Measurements from ENCODE around the gene RADIL. TPM values are rescaled to one million over a fixed set of nuclear protein-coding genes. Genes with fewer than 3 reads are reported as not detected.

Gene RADIL
- total RNA-seq, 1 donor from 2014 or later = 4.0 TPM

GRCh38 chr7:4868493-4868892 lies 15.0 kb downstream of the RADIL start:
- H3K9me3 Mint-ChIP-seq = peaks cover 10% of the 10 kb centered on the region
- no peak for TF ChIP-seq CTCF (IDR thresholded peaks at IDR 0.05; ENCODE audit: unreplicated experiment)
- no peak overlapping the region for H3K27ac Mint-ChIP-seq
- peaks cover 11% of the 10 kb centered on the region for H3K27me3 Mint-ChIP-seq (ENCODE audit: low read depth)
- H3K4me3 Mint-ChIP-seq = no peak overlapping the region
- H3K36me3 Mint-ChIP-seq = no peaks in the 10 kb centered on the region
- H3K4me1 Mint-ChIP-seq = peaks cover 25% of the 10 kb centered on the region
- DNase-seq (ENCODE audit: low spot score in 2 of 2, unreplicated experiment in 2 of 2) = no peak

- no peak overlapping the region for H3K27ac Mint-ChIP-seq
- H3K36me3 Mint-ChIP-seq = peaks cover 2% of the 10 kb centered on the region
- DNase-seq (ENCODE audit: low spot score in 2 of 2, unreplicated experiment in 2 of 2) = no peak
- H3K9me3 Mint-ChIP-seq = peaks cover 17% of the 10 kb centered on the region
- TF ChIP-seq CTCF (IDR thresholded peaks at IDR 0.05; ENCODE audit: unreplicated experiment) = no peak
- peaks cover 11% of the 10 kb centered on the region for H3K27me3 Mint-ChIP-seq (ENCODE audit: low read depth)
- H3K4me3 Mint-ChIP-seq = no peak overlapping the region
- peaks cover 9% of the 10 kb centered on the region for H3K4me1 Mint-ChIP-seq
Observed at GRCh38 chr7:4866528-4867496, 16.7 kb downstream of the RADIL start.

GRCh38 chr7:4862156-4862555 lies 21.4 kb downstream of the RADIL start:
- Mint-ChIP-seq H3K4me1 (no peaks in the 10 kb centered on the region), H3K9me3 (peaks cover 17% of the 10 kb centered on the region), H3K27me3 (ENCODE audit: low read depth) (peaks cover 25% of the 10 kb centered on the region), H3K36me3 (peaks cover 2% of the 10 kb centered on the region), H3K27ac (no peak overlapping the region), H3K4me3 (no peak overlapping the region)
- TF ChIP-seq CTCF (IDR thresholded peaks at IDR 0.05; ENCODE audit: unreplicated experiment) = no peak
- no peak for DNase-seq (ENCODE audit: low spot score in 2 of 2, unreplicated experiment in 2 of 2)

- no peak within 1 kb of the TSS for H3K4me3 Mint-ChIP-seq
- no peaks in the 10 kb centered on the region for H3K4me1 Mint-ChIP-seq
- H3K36me3 Mint-ChIP-seq = peaks cover 2% of the 10 kb centered on the region
- peaks cover 20% of the 10 kb centered on the region for H3K9me3 Mint-ChIP-seq
- no peak for TF ChIP-seq CTCF (IDR thresholded peaks at IDR 0.05; ENCODE audit: unreplicated experiment)
- DNase-seq (ENCODE audit: low spot score in 2 of 2, unreplicated experiment in 2 of 2) = no peak
- H3K27me3 Mint-ChIP-seq (ENCODE audit: low read depth) = peaks cover 26% of the 10 kb centered on the region
- no peak within 1 kb of the TSS for H3K27ac Mint-ChIP-seq
Observed at GRCh38 chr7:4861673-4862072, 21.8 kb downstream of the RADIL start, which contains the start of gene PAPOLB. PAPOLB (minus strand) TSS chr7:4862030; CDS start chr7:4861810, 220 bp downstream.

GRCh38 chr7:4861227-4861626 lies 22.3 kb downstream of the RADIL start:
- H3K27me3 Mint-ChIP-seq (ENCODE audit: low read depth) = peaks cover 26% of the 10 kb centered on the region
- peaks cover 20% of the 10 kb centered on the region for H3K9me3 Mint-ChIP-seq
- TF ChIP-seq CTCF (IDR thresholded peaks at IDR 0.05; ENCODE audit: unreplicated experiment) = no peak
- no peak overlapping the region for H3K27ac Mint-ChIP-seq
- H3K4me1 Mint-ChIP-seq = no peaks in the 10 kb centered on the region
- no peak for DNase-seq (ENCODE audit: low spot score in 2 of 2, unreplicated experiment in 2 of 2)
- H3K4me3 Mint-ChIP-seq = no peak overlapping the region
- peaks cover 2% of the 10 kb centered on the region for H3K36me3 Mint-ChIP-seq
